Tibial nerve (tissue), 4 donors: ENCODE data around the gene MED16. TPM values are rescaled to one million over a fixed set of nuclear protein-coding genes. Genes with fewer than 3 reads are reported as not detected.

Source experiments
- DNase-seq, 2 donors: peaks; one replicate each; pipeline ENCODE4 v3.0.0-alpha.2; 2019; ENCODE audit warnings: low spot score in 2 of 2
- H3K27ac ChIP-seq, 4 donors: fragments of 200-600 bp; sonication (generic) in 3 of 4; one replicate each; pipeline ENCODE4 v1.5.1; 2017 to 2019; ENCODE audit warnings: mild to moderate bottlenecking in 1 of 4
- H3K27me3 ChIP-seq, 2 donors: fragments of 200-600 bp; sonication (generic) in 1 of 2; one replicate each; pipeline versions ENCODE4 v1.5.1 to v1.6.0; 2017 to 2019
- H3K36me3 ChIP-seq, 3 donors: fragments of 200-600 bp; sonication (generic); one replicate each; pipeline ENCODE4 v1.5.1; 2018 to 2019
- H3K4me1 ChIP-seq, 4 donors: fragments of 200-600 bp; sonication (generic) in 3 of 4; one replicate each; pipeline ENCODE4 v1.5.1; 2017 to 2019
- H3K4me3 ChIP-seq, 4 donors: fragments of 200-600 bp; sonication (generic) in 3 of 4; one replicate each; pipeline ENCODE4 v1.5.1; 2017 to 2019; ENCODE audit warnings: mild to moderate bottlenecking in 1 of 4, moderate library complexity in 1 of 4
- H3K9me3 ChIP-seq, 4 donors: fragments of 200-600 bp; sonication (generic) in 3 of 4; one replicate each; pipeline ENCODE4 v1.5.1; 2017 to 2019
- EP300 ChIP-seq, 2 donors: sonication (generic); formaldehyde crosslinking; IDR thresholded peaks; one replicate each; pipeline ENCODE4 v1.6.1; 2017; ENCODE audit warnings: antibody characterized with exemption in 2 of 2, mild to moderate bottlenecking in 1 of 2
- POLR2A ChIP-seq, 2 donors: fragments of 450-650 bp; IDR thresholded peaks; one replicate each; pipeline ENCODE4 v1.6.1; 2017; ENCODE audit warnings: antibody characterized with exemption in 2 of 2, mild to moderate bottlenecking in 2 of 2, moderate library complexity in 2 of 2
- WGBS, 2 donors: methylation state at CpG; one replicate each; pipeline ENCODE4 v1.1.5; 2018; 5-methylcytosine and 5-hydroxymethylcytosine counted together
- total RNA-seq, 4 donors: library from RNA; depleted of rRNA; stranded (reverse); fragments of >200 nt; gene quantifications; one replicate each; pipeline ENCODE4 v1.1.0, GENCODE V29; 2016
- TF ChIP-seq, protein P1 (sequence below), 5 experiments: fragments of 200-600 bp in 3 of 5; fragments of 450-650 bp in 2 of 5; sonication (generic) in 3 of 5; IDR thresholded peaks; one replicate each; pipeline ENCODE4 v1.5.1; 2016 to 2019; ENCODE audit warnings: antibody characterized with exemption in 5 of 5, mild to moderate bottlenecking in 3 of 5, moderate library complexity in 2 of 5

The MED16 gene
- total RNA-seq, 4 donors from 2014 or later: 49.6 to 67.5 (median 53.9) TPM

DNA sequence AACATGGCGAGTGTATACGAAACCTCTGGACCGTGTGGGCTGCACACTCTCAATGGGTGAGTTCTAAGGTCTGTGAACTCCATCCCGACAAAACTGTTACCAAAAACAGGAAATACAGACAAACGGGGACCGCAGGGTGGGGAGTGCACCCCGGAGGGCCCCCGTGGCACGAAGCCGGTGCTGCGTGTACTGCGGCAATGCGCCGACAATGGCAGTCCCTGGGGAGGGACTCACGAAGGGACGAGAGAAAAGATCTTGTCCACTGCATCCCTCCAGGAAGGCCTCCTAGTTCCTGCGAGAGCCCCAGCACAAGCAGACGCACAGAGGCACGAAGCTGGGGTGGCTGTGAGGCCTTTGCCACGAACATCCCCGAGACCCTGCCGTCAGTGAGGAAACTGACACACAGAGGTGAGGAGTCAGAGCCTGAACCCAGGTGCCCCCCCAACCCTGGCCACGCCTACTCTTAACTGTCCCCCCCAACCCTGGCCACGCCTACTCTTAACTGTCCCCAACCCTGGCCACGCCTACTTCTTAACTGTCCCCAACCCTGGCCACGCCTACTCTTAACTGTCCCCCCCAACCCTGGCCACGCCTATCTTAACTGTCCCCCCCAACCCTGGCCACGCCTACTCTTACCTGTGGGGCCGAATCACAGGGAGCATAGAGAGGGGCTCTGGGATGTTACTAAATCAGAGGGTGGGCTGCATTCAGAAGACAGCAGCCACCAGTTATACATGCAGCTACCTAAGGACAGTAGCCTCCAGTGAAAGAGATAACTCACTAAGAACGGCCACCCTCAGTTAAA is 4.2 kb downstream of the MED16 start:
- 86% methylated on average over 30 of the region's 30 CpGs for WGBS, 2 donors
- Histone ChIP-seq H3K27me3 (no peaks in the 10 kb centered on the region), H3K27ac (no peak overlapping the region), H3K36me3 (peaks cover 0 to 75% (median 9%) of the 10 kb centered on the region in 3 donors), H3K4me1 (peaks cover 0 to 15% (median 3%) of the 10 kb centered on the region in 4 donors), H3K4me3 (no peak overlapping the region), H3K9me3 (no peaks in the 10 kb centered on the region)
- no peak for DNase-seq
- no peak for TF ChIP-seq EP300 (IDR thresholded peaks at IDR 0.05)
- TF ChIP-seq, protein P1, sequence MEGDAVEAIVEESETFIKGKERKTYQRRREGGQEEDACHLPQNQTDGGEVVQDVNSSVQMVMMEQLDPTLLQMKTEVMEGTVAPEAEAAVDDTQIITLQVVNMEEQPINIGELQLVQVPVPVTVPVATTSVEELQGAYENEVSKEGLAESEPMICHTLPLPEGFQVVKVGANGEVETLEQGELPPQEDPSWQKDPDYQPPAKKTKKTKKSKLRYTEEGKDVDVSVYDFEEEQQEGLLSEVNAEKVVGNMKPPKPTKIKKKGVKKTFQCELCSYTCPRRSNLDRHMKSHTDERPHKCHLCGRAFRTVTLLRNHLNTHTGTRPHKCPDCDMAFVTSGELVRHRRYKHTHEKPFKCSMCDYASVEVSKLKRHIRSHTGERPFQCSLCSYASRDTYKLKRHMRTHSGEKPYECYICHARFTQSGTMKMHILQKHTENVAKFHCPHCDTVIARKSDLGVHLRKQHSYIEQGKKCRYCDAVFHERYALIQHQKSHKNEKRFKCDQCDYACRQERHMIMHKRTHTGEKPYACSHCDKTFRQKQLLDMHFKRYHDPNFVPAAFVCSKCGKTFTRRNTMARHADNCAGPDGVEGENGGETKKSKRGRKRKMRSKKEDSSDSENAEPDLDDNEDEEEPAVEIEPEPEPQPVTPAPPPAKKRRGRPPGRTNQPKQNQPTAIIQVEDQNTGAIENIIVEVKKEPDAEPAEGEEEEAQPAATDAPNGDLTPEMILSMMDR (IDR thresholded peaks at IDR 0.05): no peak
- no peak for TF ChIP-seq POLR2A (IDR thresholded peaks at IDR 0.05)

- Histone ChIP-seq H3K27ac (no peak overlapping the region), H3K9me3 (no peaks in the 10 kb centered on the region), H3K27me3 (no peaks in the 10 kb centered on the region), H3K4me3 (no peak overlapping the region), H3K36me3 (peaks cover 0 to 87% (median 12%) of the 10 kb centered on the region in 3 donors), H3K4me1 (peaks cover 0 to 11% (median 3%) of the 10 kb centered on the region in 4 donors)
- DNase-seq: no peak
- 92 to 95% methylated on average over 10 of the region's 10 CpGs for WGBS, 2 donors
- TF ChIP-seq, protein P1 (IDR thresholded peaks at IDR 0.05): no peak
Observed at GRCh38 chr19:887599-887998, 5.4 kb downstream of the MED16 start.

GRCh38 chr19:887072-887471 is 5.9 kb downstream of the MED16 start:
- peaks cover 0 to 9% (median 2%) of the 10 kb centered on the region in 4 donors for H3K4me1 ChIP-seq
- no peaks in the 10 kb centered on the region for H3K9me3 ChIP-seq
- 77 to 80% methylated on average over 16 of the region's 16 CpGs for WGBS, 2 donors
- TF ChIP-seq, protein P1 (IDR thresholded peaks at IDR 0.05): no peak
- TF ChIP-seq POLR2A (IDR thresholded peaks at IDR 0.05) (no peak), EP300 (IDR thresholded peaks at IDR 0.05) (no peak)
- H3K36me3 ChIP-seq: peaks cover 0 to 92% (median 13%) of the 10 kb centered on the region in 3 donors
- H3K27me3 ChIP-seq: no peaks in the 10 kb centered on the region
- DNase-seq: no peak
- H3K27ac ChIP-seq: no peak overlapping the region
- no peak overlapping the region for H3K4me3 ChIP-seq

DNA sequence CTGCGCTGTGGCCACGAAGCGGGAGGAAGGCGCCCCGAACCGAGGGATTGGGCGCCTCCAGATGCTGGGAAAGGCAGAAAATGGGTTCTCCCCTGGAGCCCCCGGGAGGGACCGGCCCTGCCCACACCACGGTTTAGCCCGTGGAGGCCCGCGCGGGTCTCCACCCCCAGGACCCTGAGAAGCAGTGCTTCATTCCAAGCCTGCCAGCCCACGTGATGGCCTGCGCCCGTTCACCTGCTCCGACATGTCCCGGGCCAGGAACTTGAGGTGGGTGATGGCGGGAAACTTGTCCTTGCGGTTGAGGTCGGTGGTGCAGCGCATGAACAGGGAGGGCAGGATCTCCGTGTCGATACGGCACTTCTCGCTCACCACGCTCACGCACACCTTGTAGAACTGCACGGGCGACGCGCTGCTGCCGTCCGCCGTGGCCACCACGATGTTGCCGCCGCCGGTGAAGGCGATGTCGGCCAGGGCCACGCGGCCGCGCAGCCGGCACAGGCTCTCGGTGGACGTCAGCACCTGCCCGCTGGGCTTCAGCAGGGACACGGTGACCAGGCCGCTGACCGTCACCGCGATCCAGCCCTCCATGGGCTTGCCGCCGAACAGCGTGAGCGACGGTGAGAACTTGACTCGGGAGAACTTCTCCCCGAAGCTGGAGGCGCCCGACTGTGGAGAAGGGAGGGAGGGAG is 7.3 kb downstream of the MED16 start:
- no peaks in the 10 kb centered on the region for H3K9me3 ChIP-seq
- peaks cover 0 to 100% (median 18%) of the 10 kb centered on the region in 3 donors for H3K36me3 ChIP-seq
- no peaks in the 10 kb centered on the region for H3K4me1 ChIP-seq
- no peak overlapping the region for H3K4me3 ChIP-seq
- TF ChIP-seq EP300 (IDR thresholded peaks at IDR 0.05) (no peak), POLR2A (IDR thresholded peaks at IDR 0.05) (no peak)
- TF ChIP-seq, protein P1 (IDR thresholded peaks at IDR 0.05): no peak
- no peak overlapping the region for H3K27ac ChIP-seq
- WGBS, 2 donors: 91 to 98% methylated on average over 26 to 64 of the region's 64 CpGs
- no peak for DNase-seq
- no peaks in the 10 kb centered on the region for H3K27me3 ChIP-seq
